Activated CD8-positive, alpha-beta memory T cell treated with anti-CD3 and anti-CD28 coated beads for 24 hours (primary cell): ENCODE data around the gene NKAIN1.
"Not testable (repeated sequence)": the region's sequence is repeated elsewhere in the genome, so short reads cannot be mapped to it uniquely, and the experiment has no call there.

Experiments
- DNase-seq: peaks from one replicate; pipeline ENCODE4 v3.0.0-alpha.2; 2020

Gene NKAIN1

DNA sequence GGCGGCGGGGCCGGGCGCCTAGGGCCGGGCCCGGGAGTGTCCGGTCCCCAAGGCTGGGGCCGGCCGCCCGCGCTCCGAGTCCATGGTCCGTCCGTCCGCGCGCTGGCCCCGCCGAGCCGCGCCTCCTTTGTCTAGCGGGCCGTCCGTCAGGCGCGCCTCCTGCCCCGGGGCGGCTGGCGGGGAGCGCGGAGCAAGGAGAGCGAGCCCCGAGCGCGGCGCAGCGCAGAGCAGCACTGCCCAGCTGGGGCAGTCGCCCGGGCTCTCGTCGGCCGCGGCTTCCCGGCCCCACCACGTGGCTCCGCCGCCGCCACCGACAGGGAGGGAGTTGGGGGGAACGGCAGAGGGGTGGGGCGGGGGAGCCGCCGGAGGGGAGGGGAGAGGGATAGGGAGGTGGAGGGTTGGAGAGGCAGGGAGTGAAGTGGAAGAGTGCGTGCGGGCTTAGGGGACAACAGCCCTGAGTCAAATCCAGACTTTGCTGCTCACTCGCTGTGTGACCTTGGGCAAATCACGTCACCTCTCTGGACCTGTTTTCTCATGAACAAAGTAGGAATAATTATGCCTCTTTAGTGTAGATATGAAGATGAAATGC is at the start of gene NKAIN1:
TSS of gene NKAIN1 (minus strand) at position 235 of the 589 bp plus-strand sequence. CDS start 340 bp downstream, outside the sequence.
- DNase-seq: no peak

DNA sequence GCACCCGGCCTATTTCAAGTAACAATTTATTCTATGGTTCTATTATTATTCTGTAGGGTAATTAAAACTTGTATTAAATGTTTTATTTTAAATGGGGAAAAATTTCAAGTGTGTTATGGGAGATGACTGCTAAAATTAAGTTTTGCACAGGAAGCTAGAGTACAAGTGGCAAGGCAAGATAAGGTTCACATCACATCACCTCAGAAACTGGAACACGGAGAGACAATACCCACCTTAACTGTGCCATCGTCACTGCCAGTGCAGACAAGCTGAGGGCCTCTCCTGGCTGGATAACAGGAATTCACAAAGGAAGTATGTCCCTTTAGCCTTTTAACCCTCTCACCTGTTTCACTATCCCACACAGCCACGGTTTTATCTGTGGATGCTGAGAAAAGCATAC is 49.3 kb upstream of the NKAIN1 start:
- DNase-seq: no peak

DNA sequence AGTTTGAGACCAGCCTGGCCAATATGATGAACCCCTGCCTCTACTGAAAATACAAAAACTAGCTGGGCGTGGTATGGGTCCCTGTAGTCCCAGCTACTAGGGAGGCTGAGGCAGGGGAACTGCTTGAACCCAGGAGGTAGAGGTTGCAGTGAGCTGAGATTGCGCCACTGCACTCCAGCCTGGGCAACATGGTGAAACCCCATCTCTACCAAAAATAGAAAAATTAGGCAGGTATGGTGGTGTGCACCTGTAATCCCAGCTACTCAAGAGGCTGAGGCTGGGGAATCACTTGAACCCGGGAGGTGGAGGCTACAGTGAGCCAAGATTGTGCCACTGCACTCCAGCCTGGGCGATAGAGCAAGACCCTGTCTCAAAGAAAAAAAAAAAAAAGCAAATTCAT is 48.1 kb upstream of the NKAIN1 start:
- DNase-seq: not testable (repeated sequence)

DNA sequence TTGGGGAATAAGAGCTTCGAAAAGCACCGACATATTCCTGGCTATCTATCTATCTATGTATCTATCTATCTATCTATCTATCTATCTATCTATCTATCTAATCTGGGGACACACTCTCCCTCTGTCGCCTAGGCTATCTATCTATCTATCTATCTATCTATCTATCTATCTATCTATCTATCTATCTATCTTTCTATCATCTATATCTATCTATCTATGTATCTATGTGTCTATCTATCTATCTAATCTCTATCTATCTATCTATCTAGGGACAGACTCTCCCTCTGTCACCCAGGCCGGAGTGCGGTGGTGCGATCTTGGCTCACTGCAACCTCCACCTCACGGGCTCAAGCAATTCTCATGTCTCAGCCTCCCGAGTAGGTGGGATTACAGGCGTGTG is 42.7 kb upstream of the NKAIN1 start:
- DNase-seq: not testable (repeated sequence)

DNA sequence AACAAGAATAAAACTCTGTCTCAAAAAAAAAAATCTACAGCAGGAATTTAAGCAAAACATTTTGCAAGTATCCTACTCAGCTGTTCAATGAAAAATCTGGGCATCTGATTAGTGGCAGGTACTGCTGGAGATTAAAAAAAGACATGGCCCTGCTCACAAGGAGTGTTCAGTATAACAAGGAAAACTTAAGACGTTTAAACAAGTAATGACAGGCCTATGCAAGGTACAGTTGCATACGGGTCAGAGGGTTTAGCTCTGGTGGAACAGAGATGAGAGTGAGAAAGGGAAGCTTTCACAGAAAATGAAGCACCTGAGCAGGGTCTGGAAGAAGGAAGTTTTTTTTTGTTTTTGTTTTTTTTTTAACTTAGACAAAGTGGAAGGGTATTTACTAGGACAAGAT is 33.9 kb upstream of the NKAIN1 start:
- DNase-seq: no peak

DNA sequence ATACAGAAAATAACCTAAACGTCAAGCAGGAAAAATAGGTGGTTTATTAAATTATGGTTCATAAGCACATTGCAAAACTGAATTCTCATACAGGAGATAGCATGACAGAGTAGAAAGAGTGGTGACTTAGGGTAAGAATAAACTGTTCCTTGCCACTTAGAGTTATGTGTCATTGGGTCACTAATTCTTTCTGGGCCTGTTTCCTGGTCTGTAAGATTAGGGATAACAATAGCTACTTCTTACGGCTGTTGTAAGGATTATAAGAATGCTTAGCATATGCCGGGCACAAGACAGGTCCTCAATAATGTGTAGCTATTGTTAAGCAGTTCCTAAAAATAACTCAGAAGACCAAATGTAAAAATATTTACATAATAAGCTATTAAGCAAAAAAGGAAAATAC is 32.7 kb upstream of the NKAIN1 start:
- DNase-seq: no peak

DNA sequence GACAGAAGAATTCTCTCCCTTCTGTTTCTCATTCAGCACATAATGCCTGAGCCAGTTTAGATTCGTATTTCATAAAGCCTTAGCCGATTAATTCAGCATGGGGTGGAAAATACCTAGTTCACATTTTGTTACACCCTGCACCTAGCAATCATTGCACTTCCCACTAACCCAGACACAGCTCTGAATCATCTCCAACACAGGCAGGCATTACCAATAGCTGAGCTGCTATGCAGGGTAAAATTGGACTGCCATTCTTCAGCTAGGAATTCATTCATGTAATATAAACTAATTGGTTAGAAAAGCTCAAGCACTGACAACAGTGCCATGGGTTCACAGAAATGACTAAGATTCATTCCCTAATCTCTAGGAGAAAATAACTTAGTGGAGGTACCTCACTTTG is 26.9 kb upstream of the NKAIN1 start:
- no peak for DNase-seq

DNA sequence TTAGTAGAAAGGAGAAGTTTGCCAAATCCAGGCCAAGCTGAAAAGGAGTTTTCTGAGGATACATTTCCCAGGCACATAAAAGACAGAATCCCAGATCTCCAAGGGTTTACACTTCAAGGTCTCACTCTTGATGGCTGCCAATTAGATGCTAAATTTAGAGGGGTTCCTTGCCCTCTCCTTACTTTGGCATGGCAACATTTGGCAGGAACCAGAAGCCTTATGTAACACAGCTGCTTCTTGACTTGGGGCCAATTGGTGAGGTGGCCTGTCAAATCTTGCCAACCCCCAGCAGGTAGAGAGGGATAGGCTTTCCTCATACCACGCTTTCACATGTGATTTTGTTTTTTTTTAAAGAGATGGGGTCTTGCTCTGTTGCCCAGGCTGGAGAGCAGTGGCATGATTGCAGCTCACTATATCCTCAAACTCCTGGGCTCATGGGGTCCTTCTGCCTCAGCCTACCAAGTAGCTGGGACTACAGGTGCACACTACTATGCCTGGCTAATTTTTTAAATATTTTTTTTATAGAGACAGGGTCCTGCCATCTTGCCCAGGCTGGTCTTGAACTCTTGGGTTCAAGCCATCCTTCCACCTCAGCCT is 25.2 kb upstream of the NKAIN1 start:
- no peak for DNase-seq

DNA sequence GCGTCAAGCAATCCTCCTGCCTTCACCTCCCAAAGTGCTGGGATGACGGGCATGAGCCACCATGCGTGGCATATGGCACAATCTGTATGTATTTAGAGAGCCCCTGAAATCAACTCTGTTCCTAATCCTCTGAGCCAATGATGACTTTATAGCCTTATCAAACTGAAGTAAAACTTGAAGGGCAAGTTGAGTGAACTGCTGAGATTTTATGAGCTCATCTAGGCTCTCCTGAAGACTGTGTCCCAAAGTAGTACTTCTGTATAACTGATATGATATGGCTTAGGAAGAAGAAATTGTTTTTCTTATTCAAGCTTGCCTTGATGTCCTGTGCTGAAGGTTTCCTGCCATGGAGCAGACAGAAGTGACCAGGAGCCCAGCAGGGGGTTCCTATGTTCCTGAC is 23.7 kb upstream of the NKAIN1 start:
- DNase-seq: no peak

DNA sequence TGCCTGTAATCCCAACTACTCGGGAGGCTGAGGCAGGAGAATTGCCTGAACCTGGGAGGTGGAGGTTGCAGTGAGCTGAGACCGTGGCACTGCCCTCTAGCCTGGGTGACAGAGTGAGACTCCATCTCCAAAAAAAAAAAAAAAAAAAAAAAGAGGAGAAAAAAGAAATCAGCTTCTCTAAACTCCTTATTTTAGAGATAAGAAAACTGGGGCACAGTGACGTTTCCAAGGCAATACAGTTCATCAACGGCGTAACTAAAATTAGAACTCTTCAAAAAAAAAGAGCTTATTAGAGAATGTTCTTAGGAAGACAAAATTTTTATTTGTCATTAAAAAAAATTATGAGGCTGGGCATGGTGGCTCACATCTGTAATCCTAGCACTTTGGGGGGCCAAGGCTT is 22.7 kb upstream of the NKAIN1 start:
- DNase-seq: not testable (repeated sequence)

DNA sequence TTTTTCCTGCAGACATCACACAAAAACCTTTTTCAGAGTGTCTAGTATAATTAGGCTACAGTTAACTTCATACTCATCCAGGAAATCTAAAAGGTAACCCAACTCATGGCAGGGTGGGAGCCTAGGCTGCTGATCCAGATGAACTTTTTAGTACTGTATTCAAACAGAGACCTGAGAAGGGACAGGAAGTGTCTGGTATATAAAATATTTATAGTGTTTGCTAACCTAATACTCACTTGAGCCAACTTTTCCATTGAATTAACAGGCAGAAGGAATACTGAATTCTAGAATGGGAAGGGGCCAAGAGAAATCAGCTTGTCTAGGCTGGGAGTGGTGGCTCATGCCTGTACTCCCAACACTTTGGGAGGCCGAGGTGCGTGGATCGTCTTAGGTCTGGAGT is 22.2 kb upstream of the NKAIN1 start:
- no peak for DNase-seq

DNA sequence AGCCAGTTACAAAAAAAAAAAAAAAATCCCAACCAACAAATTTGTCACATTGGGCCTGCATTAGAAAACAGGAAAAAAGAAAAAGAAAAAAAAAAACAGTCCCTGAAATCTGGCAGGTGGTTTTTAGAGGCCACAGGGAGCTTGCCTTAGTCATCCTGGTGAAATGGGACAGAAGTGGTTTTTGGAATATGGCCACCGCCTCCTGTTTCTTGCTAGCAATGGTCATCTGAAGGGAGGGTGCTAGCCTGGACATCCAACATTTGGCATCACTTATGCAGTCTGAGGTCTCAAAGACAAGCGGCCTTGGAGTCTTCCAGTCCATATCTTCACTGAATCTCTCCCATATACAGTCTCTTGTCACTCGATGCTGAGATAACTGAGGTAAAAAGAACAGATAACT is 20.1 kb upstream of the NKAIN1 start:
- no peak for DNase-seq

DNA sequence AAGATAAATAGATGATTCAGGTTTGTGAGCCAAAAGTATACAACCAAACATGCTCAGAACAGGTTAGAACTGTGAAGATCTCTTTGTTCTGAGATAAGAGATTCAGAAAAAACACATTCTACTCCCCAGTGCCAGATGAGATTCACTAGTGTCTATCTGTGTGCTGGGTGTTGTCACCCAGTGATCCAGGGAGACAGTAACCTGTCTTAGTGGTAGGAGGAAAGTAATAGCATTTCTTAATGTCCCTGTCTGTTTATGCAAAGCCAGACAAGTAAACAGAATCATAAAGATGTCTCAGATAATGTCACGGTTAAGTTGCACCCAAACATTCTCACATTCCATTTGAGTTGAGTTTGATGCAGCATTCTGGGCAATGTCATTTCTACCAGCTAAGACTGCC is 18.9 kb upstream of the NKAIN1 start:
- DNase-seq: no peak

DNA sequence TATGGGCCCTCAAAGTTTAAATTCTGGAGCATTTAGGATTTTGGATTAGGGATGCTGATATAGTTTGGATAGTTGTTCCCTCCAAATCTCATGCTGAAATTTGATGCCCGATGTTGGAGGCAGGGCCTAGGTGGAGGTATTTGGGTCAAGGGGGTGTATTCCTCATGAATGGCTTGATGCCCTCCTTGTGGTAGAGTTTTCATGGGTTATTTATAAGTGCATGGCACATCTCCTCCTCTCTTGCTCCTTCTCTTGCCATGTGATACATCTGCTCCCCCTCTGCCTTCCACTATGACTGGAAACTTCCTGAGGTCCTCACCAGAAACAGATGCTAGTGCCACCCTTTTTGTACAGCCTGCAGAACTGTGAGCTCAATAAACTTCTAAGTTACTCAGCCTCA is 17.5 kb upstream of the NKAIN1 start:
- no peak for DNase-seq

DNA sequence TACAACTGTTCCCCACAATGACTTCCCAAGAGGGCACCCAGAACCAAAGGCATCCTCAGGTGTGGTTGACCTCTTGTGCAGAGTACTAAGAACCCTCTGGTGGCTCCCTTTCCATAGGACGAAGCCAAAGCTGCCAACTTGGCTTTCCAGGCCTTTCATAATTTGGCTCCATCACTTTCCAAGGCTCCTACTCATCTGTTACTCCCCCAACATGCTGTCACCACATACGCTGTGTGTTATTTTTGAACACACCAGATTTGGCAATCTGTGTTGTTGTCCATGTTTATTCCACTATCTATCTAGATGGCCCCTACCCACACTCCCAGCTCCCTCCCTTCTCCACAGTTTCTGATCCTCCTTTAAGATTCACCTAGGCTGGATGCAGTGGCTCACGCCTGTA is 10.2 kb upstream of the NKAIN1 start:
- DNase-seq: no peak

DNA sequence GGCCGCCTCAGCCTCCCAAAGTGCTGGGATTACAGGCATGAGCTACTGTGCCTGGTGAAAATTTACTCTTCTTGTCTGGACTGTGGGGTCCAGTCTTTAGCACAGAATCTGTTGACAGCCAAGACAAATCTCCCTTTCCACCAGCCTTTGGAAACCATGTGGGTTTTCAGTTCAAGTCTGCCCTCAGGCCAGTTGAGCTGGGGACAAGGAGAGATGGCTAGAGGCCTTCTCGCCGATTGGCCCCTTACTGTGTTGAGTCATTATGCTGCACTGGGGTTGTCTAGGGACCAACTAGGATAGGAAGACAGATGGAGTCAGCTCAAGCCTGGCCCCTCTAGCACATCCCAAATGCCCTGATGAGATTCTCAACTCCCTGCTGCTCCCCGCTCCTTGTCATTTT is 8.6 kb upstream of the NKAIN1 start:
- no peak for DNase-seq

DNA sequence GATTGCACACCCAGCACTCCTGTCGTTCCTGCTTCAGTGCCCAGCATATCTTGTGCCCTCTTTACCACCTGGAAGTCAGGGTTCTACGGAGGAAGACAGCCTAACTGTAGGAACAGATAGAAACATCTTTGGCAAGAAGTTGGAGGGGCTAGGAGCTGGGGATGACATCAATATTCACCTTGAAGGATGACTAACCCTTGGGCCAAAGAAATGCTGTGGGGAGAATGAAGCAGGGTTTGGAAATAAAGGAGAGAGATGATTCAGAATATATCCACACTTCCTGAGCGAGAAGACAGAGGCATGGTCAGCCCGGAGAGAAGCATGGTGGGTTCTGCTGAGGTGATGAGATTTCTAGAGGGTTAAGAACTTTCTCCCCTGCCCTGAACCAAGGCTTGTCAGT is 4.6 kb upstream of the NKAIN1 start:
- DNase-seq: no peak

DNA sequence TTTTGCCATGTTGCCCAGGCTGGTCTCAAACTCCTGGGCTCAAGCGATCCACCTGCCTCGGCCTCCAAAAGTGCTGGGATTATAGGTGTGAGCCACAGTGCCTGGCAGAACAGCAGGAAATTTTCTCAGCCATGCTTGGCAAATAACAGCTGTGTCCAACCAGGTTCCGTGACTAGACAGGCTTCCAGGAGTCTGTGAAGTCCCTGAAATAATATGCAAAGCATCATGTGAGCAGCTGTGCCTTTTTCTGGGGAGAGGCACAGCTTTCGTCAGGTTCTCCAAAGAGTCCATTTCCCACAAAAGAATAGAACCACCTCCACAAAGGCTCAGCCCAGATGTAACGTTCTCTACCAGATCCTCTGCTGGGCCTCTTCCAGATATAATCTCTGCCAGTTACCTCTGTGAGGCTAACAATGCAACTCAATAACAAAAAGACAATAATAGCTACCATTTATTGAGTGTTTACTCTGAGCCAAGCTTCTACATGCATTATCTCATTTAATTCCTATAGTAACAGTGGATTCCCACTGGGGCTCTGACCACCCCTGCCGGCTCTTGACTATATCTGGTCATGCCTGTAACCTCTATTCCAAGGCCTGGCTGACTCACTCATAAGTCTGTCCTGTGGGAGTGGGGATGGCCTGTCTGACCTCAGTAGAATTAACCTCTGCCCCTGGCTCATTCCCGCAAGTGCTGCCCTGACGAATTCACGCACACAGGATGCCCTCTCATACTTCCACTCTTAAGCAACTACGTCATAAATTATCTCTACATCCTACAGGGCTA is 4.0 kb upstream of the NKAIN1 start:
- DNase-seq: no peak

DNA sequence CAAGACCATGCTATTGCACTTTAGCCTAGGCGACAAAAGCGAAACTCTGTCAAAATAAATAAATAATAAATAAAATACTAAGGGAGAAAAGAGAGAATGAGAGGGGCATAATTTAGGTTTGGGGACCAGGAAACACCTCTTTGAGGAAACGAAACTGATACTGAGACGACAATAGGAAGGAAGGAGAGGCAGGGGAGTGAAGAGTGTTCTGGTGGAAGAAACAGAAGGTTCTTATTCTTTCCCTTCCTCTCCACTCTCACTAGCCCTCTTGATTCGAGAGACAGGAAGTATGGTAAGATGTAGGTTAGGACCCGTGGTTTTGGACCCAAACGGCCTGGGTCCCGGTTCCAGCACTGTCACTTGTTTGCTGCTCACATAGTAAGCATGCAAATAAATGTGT is 1.6 kb upstream of the NKAIN1 start:
- no peak for DNase-seq

DNA sequence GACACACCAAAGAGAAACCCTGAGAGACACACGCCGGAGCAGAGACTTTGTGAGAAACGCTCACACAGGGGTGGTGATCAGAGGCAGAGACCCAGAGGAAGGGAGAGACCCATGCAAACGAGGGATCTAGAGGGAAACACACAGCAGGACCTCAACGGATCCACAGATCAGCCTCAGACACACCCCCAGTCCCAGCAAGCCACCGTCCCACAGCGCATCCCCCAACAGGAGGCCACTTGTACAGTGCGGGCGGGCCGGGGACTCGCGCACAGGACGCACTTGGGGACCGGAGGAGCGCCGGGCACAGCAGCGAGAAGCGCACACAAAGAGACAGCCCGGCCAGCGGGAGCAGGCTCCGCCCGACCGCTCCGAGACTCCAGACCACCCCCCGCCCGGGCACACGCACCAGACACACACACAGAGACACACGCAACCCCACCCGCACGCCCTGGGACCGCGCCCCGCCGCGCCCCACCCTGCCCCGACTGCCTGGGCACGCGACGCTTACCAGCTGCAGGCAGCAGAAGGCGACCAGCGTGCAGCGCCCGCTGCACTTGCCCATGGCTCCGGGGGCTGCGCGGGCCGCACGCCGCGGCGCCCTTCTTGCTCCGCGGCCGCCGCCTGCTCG is 587 bp downstream of the NKAIN1 start:
- DNase-seq: no peak

DNA sequence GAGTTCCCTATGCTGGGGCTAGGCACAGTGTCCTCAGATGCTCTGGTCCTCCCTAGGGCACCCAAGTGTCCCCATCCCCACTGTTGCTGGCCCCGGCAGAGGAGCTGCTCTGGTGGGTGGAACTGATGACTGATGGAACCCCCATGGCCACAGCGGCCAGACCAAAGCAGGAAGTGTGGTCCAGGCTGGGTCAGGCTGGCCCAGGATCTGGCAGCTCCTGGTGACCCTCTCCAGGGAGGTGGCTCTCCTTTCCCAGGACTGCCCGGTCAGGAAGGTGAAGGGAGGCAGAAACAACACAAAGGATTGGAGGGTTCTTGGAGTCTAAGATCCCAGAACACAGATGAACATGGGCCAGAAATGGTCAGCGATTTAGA is 1.1 kb downstream of the NKAIN1 start:
- no peak for DNase-seq

DNA sequence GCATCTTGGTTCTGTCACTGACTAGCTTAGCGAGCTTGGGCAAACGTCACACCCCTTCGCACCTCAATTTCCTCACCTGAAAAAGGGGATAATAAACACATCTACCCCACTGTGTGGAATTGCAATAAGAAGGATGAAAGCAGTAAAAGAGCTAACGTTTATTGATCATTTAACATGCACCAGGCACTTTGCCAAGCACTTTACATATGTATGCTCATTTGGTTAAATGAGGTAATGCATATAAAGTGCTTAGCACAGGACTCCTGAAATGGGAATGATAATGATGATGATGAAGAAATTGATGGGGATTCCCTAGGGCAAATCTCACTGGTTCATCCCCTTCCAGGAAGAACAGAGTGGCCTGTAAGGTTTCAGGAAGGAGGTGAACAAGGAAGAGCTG is 4.8 kb downstream of the NKAIN1 start:
- DNase-seq: no peak

DNA sequence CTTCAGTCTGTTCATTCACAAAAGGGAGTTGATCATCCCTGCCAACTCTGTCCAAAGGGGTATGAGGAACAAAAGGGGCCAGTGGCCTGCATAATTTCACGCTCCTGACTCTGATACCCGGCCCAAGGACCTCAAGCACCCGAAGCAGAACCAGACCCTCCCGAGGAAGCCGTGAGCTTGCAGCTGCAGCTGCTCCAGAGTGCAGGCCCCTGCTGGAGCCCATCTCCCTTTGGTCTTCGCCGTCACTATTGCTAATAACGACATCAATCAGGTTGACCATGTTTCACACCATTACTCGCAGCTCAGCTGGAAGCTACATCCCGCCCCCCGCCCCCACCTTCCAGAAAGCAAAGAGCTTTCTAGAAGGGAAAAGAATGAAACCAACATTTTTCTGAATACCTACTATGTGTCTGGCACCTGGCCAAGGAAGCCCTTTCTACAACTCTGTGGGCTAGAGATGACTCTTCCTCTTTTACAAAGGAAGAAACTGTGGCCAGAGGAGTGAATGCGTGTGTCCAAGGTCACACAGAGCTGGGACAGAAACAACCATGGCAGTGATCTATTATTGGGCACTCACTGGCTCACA is 5.5 kb downstream of the NKAIN1 start:
- no peak for DNase-seq

DNA sequence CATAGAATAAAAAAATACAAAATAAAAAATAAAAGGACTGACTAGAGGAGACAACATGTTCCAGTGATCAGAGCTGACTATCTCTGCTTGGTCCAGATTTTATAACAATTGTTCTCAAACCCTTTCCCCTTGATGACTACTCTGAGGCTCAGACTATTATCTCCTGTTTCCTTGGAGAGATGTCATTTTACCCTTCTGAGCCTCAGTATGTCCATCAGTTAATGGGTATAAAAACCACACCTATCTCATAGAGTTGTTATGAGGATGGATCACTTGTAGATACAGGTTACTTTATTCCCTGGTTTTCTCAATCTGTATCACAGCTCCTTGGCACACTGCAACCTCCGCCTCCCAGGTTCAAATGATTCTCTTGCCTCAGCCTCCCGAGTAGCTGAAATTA is 7.0 kb downstream of the NKAIN1 start:
- no peak for DNase-seq
